HEK293T (cell line): ENCODE data around the gene AKR7A2.

Experiments used
- ARNT ChIP-seq: fragments of 450-650 bp; IDR thresholded peaks from 2 replicates; pipeline ENCODE4 v1.6.1; 2017; ENCODE audit warnings: mild to moderate bottlenecking
- BHLHE40 ChIP-seq: fragments of 450-650 bp; IDR thresholded peaks from 2 replicates; pipeline ENCODE4 v1.6.1; 2016; ENCODE audit warnings: mild to moderate bottlenecking, moderate library complexity, borderline replicate concordance
- ELF4 ChIP-seq: fragments of 450-650 bp; IDR thresholded peaks from 2 replicates; pipeline ENCODE4 v1.6.1; 2017; ENCODE audit warnings: antibody characterized with exemption
- FOXA1 ChIP-seq: fragments of 450-650 bp; IDR thresholded peaks from 2 replicates; pipeline ENCODE4 v1.6.1; 2016; ENCODE audit warnings: mild to moderate bottlenecking
- FOXK2 ChIP-seq: fragments of 450-650 bp; IDR thresholded peaks from 2 replicates; pipeline ENCODE4 v1.6.1; 2016; ENCODE audit warnings: mild to moderate bottlenecking
- FOXM1 ChIP-seq: fragments of 450-650 bp; IDR thresholded peaks from 2 replicates; pipeline ENCODE4 v1.6.1; 2017; ENCODE audit warnings: mild to moderate bottlenecking, borderline replicate concordance
- HDGF ChIP-seq: fragments of 450-650 bp; IDR thresholded peaks from 2 replicates; pipeline ENCODE4 v1.6.1; 2017; ENCODE audit warnings: antibody characterized with exemption, borderline replicate concordance
- LEF1 ChIP-seq: fragments of 450-650 bp; IDR thresholded peaks from 2 replicates; pipeline ENCODE4 v1.6.1; 2017; ENCODE audit warnings: mild to moderate bottlenecking, borderline replicate concordance
- NFRKB ChIP-seq: fragments of 450-650 bp; IDR thresholded peaks from 2 replicates; pipeline ENCODE4 v1.6.1; 2016; ENCODE audit warnings: mild to moderate bottlenecking, moderate library complexity
- SP1 ChIP-seq: fragments of 450-650 bp; IDR thresholded peaks from 2 replicates; pipeline ENCODE4 v1.6.1; 2017
- SUZ12 ChIP-seq: fragments of 450-650 bp; IDR thresholded peaks from 2 replicates; pipeline ENCODE4 v1.6.1; 2016; ENCODE audit warnings: mild to moderate bottlenecking

DNA sequence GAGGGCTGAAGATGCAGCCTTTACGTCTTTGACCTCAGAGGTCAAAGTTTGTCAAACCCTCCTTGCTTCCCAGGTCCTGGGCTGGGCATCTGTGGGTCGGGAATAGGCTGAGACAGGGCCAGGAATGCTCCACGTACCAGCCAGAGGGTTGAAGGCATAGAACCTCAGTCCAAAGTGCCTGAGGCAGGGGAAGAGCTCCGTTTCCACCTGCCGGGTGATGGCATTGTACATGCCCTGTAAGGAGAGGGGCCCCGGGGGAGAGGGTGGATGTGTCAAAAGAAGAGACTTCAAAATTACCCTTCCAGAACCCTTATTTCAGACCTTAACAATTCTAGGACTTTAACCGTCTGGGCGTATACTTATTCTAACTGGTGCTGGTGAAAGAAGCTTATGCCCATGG lies 27.1 kb downstream of the AKR7A2 start:
- TF ChIP-seq ELF4 = no peak
- TF ChIP-seq ARNT = no peak
- no peak for TF ChIP-seq SUZ12
- TF ChIP-seq FOXM1 = no peak
- TF ChIP-seq SP1 = no peak
- TF ChIP-seq FOXK2 = no peak
- TF ChIP-seq BHLHE40 = no peak
- TF ChIP-seq FOXA1 = no peak
- TF ChIP-seq LEF1 = no peak
- TF ChIP-seq NFRKB = no peak
- no peak for TF ChIP-seq HDGF
